GM12892 (cell line): Measurements from ENCODE around the gene TPT1.

Experiments
- POLR2A ChIP-seq: IDR thresholded peaks from 2 replicates; pipeline ENCODE4 v1.6.1; 2011; ENCODE audit warnings: low read depth, low read length, control low read depth
- POLR2AphosphoS5 ChIP-seq: IDR thresholded peaks from 2 replicates; pipeline ENCODE4 v1.6.1; 2011; ENCODE audit warnings: low read depth, low read length, control low read depth
- TAF1 ChIP-seq: IDR thresholded peaks from 2 replicates; pipeline ENCODE4 v1.6.1; 2011; ENCODE audit warnings: low read depth, mild to moderate bottlenecking, control low read depth, low read length, borderline replicate concordance

DNA sequence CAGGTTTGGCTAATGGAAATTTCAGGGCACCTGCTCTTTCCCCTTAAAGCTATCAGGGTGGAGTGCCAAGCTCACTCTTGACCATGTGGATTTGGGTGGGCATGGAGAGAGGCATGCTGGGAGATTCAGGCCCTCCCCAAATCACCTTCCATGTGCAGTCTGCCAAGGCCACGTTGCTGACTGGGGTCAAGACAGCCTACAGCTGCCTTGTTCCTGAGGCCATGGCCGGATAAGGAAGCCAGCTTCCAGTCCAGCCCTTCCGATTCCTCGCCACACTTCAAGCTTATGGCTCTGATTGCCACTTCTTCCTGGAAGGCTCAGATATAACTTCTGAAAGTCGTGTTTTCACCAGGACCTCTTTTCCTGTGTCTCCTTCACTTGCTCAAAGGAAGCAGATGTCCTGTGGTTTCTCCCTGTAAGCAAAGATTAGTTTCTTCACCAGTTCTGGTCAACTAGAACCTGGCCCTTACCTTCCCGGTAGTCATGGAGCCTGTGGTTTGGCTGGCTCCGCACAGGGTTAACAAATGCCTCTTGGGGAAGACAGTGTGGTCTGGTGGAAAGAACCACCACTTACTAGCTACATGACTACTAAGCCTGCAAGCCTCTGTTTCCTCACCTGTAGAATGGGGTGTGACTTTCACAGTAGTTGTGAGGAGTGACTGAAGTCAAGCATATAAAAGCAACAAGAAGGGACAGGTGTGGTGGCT, 16.1 kb upstream of the TPT1 start:
- TF ChIP-seq POLR2A: no peak
- TF ChIP-seq POLR2AphosphoS5: no peak
- TF ChIP-seq TAF1: no peak
